T-helper 2 cell treated with Interferon-gamma antibody and Interleukin-4, amounts not matched to agents 5 μg/mL and 100 μg/mL, for 36 hours (primary cell): ENCODE measurements around the gene PTGR1.
A peak's percentile ranks its signal among the peaks of the same experiment; 100 is the strongest.
"Not testable (repeated sequence)": the region's sequence is repeated elsewhere in the genome, so short reads cannot be mapped to it uniquely, and the experiment has no call there.

ENCODE experiments used
- DNase-seq: peaks from one replicate; pipeline ENCODE4 v3.0.0; 2021; ENCODE audit warnings: low spot score
- H3K27ac Mint-ChIP-seq: one replicate; pipeline ENCODE4 v1.8.0; 2021; ENCODE audit warnings: mild to moderate bottlenecking, mixed read lengths
- H3K27me3 Mint-ChIP-seq: one replicate; pipeline ENCODE4 v1.8.0; 2021; ENCODE audit warnings: low read depth, mixed read lengths
- H3K36me3 Mint-ChIP-seq: one replicate; pipeline ENCODE4 v1.8.0; 2021; ENCODE audit warnings: low read depth, mixed read lengths
- H3K4me1 Mint-ChIP-seq: one replicate; pipeline ENCODE4 v1.8.0; 2021; ENCODE audit warnings: low read depth, mixed read lengths
- H3K4me3 Mint-ChIP-seq: one replicate; pipeline ENCODE4 v1.8.0; 2022; ENCODE audit warnings: mild to moderate bottlenecking, moderate library complexity, mixed read lengths
- H3K9me3 Mint-ChIP-seq: one replicate; pipeline ENCODE4 v1.8.0; 2021; ENCODE audit warnings: mixed read lengths

PTGR1 gene

DNA sequence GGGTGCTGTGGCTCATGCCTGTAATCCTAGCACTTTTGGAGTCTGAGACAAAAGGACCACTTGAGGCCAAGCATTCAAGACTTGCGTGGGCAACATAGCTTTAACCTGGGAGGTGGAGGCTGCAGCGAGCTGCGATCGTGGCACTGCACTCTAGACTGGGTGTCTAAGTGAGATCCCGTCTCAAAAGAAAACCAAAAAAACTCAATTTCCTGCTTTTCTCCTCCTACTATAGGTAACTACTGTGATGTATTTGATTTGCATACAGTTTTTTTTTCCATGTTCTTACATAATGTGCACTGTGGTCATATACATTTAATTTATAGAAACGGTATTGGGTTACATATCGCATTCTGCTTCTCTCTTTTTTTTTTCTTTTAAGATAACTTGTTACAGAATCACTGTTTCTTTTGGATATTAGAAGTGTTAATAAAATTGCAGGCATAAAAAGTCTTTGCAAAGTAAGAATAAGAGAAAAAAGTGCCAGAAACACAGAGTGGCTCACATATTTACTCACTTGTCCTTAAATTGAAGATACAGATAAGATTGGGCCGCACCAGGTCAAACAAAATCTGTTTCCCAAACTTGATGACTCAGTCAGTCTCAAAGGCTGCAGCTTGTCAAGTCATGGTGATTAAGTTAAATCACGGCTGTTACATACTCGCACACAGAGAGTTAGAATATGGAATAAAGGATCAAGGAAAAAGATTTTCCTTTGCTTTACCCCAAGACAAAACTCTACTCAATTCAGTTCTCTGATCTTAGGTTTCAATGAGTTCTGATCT is 2.0 kb upstream of the PTGR1 start:
- peaks cover 16% of the 10 kb centered on the region for H3K4me1 Mint-ChIP-seq
- no peak for DNase-seq
- H3K27me3 Mint-ChIP-seq, result peaks cover 49% of the 10 kb centered on the region
- H3K27ac Mint-ChIP-seq, result no peak overlapping the region
- no peaks in the 10 kb centered on the region for H3K9me3 Mint-ChIP-seq
- H3K4me3 Mint-ChIP-seq, result no peak overlapping the region
- H3K36me3 Mint-ChIP-seq, result peaks cover 2% of the 10 kb centered on the region

DNA sequence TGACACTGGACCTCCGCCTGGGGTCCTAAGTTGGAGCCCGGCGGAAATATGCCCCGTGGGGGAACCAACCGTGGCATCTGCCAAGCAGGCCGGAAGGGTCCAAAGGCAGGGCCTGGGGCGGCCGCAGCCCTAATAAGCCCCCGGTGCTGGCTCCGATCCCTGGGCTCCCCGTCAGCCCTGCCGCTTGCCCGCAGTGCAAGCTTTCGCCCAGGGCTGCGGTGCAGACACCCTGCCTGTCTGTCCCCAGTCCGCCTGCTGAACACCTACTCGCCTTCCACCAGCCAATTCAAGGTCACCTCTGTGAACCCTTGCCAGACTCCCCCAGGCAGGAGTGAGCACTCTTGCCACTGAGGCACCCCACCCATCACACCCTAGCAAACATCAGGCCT is 502 bp upstream of the PTGR1 start:
- Mint-ChIP-seq H3K27me3 (peaks cover 49% of the 10 kb centered on the region), H3K36me3 (peaks cover 2% of the 10 kb centered on the region), H3K4me3 (peak overlapping the region; percentile 90), H3K27ac (no peak overlapping the region), H3K9me3 (no peaks in the 10 kb centered on the region), H3K4me1 (peaks cover 16% of the 10 kb centered on the region)
- DNase-seq, result no peak

DNA sequence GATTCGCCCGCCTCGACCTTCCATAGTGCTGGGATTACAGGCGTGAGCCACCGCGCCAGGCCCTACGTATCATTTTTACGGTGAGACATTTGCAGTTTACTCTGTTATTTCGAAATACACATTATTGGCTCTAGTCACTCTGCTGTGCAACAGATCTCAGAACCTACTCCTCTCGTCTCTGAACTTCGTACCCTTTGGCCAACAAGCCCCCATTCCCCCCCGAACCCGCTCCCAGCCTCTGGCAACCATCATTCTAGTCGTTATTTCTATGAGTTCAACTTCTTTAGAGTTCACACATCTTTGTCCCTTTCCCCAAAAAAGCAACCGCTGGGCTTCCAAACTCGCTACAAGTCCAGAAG is 735 bp downstream of the PTGR1 start:
- H3K27me3 Mint-ChIP-seq, result peaks cover 46% of the 10 kb centered on the region
- H3K27ac Mint-ChIP-seq, result no peak overlapping the region
- no peak for DNase-seq
- H3K9me3 Mint-ChIP-seq, result no peaks in the 10 kb centered on the region
- H3K36me3 Mint-ChIP-seq, result peaks cover 2% of the 10 kb centered on the region
- peaks cover 16% of the 10 kb centered on the region for H3K4me1 Mint-ChIP-seq
- peak overlapping the region; percentile 90 for H3K4me3 Mint-ChIP-seq

DNA sequence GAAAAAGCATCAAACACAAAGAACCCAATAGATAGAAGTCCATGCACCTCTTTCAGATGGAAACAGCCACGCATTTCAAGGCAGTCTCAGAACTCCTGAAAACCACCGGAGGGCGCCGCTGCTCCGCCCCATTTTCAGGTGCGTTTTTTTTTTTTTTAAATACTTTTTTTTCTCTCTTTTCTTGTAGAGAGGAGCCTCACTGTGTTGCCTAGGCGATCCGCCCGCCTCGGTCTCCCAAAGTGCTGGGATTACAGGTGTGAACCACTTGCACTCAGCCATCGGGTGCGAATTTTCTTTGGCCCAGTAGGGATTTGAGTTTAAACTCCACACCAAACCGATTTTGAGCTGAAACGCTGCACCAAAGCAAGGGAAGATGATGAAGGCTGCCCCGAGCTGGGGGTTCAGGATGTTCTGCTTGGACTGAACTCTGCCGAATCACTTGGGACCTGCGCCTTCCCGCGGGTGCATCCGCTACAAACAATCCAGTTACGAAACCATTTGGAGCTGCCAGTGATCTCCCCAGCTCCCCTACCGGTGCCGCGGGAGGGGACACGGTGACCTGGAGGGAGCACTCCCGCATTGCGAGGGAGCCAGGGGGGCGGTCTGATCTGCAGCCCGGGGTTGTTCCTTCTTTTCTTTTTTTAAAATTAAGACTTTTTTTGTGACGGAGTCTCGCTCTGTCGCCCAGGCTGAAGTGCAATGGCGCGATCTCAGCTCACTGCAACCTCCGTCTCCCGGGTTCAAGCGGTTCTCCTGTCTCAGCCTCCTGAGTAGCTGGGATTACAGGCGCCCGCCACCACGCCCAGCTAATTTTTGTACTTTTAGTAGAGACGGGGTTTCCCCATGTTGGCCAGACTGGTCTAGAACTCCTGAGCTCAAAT is 1.4 kb downstream of the PTGR1 start:
- no peak overlapping the region for H3K27ac Mint-ChIP-seq
- H3K4me1 Mint-ChIP-seq, result peaks cover 16% of the 10 kb centered on the region
- H3K4me3 Mint-ChIP-seq, result peak overlapping the region; percentile 90
- H3K9me3 Mint-ChIP-seq, result no peaks in the 10 kb centered on the region
- DNase-seq, result peak; percentile 22
- H3K36me3 Mint-ChIP-seq, result peaks cover 2% of the 10 kb centered on the region
- peaks cover 46% of the 10 kb centered on the region for H3K27me3 Mint-ChIP-seq

DNA sequence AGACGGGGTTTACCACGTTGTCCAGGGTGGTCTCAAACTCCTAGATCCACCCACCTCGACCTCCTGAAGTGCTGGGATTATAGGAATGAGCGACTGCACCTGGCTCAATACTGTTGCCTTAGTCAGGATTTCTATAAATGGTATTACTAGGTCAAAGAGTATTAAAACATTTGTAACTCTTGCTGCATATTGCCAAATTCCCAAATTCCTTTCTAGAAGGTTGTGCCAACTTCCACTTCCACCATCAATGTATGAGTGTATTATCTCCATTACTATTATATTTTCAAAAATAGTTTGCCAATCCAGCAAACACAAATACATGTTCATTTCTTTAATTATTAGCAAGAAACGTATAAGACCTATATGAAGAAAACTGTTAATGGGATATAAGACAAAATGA is 10.6 kb downstream of the PTGR1 start:
- Mint-ChIP-seq H3K4me1 (no peaks in the 10 kb centered on the region), H3K27me3 (no peaks in the 10 kb centered on the region), H3K4me3 (no peak overlapping the region), H3K36me3 (no peaks in the 10 kb centered on the region), H3K27ac (no peak overlapping the region), H3K9me3 (no peaks in the 10 kb centered on the region)
- no peak for DNase-seq

DNA sequence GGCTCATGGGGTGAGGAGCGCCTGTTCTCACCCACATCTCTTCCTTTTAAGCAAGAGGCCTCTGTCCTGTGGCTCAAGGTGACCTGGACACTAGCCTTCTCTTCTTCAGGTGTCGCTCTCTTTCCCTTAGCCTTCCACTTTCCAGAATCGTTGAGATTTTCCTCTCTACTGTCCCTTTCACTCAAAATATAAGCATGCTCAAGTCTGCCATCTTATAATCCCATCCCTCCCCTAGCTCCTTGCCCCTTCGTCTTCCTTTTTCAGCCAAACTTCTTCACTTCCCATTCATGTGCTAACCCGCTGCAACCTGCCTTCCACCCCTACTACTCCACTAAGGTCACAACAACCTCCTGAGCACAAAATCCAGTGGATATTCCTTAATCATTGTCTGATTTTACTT is 13.1 kb downstream of the PTGR1 start:
- H3K27ac Mint-ChIP-seq, result no peak overlapping the region
- no peak for DNase-seq
- H3K4me1 Mint-ChIP-seq, result no peaks in the 10 kb centered on the region
- H3K4me3 Mint-ChIP-seq, result no peak overlapping the region
- no peaks in the 10 kb centered on the region for H3K9me3 Mint-ChIP-seq
- no peaks in the 10 kb centered on the region for H3K36me3 Mint-ChIP-seq
- H3K27me3 Mint-ChIP-seq, result no peaks in the 10 kb centered on the region

DNA sequence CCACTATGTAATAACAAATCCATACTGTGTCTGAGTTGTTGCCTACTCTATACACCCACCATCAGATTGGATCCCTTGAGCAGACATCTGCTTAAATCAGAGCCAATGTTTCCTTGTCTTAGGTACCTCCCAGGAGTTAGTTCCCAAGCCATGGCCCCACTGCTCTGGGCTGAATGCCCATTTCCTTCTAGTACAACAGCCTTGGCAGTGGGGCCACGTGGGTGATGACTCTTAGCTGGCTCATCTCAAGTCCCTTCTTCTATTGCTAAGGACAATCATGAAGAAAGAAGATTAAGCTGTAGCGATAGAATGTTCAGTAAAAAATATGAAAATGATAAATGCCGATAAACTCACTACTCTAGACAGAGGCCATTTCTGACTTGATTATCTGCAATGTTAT is 16.6 kb downstream of the PTGR1 start:
- no peak overlapping the region for H3K27ac Mint-ChIP-seq
- H3K9me3 Mint-ChIP-seq, result no peaks in the 10 kb centered on the region
- DNase-seq, result no peak
- H3K36me3 Mint-ChIP-seq, result no peaks in the 10 kb centered on the region
- H3K4me1 Mint-ChIP-seq, result no peaks in the 10 kb centered on the region
- no peak overlapping the region for H3K4me3 Mint-ChIP-seq
- H3K27me3 Mint-ChIP-seq, result no peaks in the 10 kb centered on the region

DNA sequence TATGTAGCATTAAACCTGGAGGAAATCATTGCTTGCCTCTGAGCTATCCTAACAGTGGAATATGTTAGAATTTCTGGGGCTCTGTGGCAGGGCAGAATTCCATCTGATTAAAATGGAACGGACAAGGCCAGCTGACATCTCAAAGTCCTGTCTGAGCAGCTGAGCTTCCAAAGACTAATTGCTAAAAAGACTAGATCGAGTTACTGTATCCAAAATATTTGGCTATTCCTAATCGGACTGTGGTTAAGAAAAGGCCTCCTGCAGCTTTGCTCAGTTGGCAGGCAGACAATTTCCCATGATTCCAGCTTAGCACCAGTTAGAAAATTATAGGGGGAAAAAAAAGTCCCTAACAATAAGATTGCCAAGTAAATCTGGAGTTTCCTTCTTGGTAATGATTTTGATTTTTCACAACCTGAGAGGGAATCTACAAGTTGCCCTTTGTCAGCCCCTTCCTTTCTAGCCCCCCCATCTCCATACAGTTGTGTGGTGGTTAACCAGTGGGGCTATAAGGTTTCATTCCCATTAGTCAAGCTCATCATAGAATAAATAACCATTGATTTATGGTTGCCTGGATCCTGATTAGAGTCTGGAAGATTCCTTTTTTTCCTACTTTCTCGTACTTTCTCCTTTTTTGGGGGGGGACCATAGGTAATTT is 26.4 kb downstream of the PTGR1 start:
- no peaks in the 10 kb centered on the region for H3K36me3 Mint-ChIP-seq
- H3K27ac Mint-ChIP-seq, result no peak overlapping the region
- no peak for DNase-seq
- H3K9me3 Mint-ChIP-seq, result peaks cover 17% of the 10 kb centered on the region
- no peaks in the 10 kb centered on the region for H3K4me1 Mint-ChIP-seq
- no peaks in the 10 kb centered on the region for H3K27me3 Mint-ChIP-seq
- no peak overlapping the region for H3K4me3 Mint-ChIP-seq

DNA sequence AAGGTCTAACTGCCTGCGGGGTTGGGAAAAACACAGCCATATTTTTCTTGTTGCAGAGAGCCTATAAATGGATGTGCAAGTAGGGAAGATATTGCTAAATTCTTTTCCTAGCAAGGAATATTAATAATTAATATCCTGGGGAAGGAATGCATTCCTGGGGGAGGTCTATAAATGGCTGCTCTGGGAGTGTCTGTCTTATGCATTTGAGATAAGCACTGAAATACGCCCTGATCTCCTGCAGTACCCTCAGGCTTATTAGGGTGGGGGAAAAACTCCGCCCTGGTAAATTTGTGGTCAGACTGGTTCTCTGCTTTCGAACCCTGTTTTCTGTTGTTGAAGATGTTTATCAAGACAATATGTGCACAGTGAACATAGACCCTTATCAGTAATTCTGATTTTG is 31.3 kb downstream of the PTGR1 start:
- not testable (repeated sequence) for H3K4me3 Mint-ChIP-seq, H3K27me3 Mint-ChIP-seq, H3K36me3 Mint-ChIP-seq, DNase-seq, H3K4me1 Mint-ChIP-seq, H3K27ac Mint-ChIP-seq
- peaks cover 38% of the 10 kb centered on the region for H3K9me3 Mint-ChIP-seq

DNA sequence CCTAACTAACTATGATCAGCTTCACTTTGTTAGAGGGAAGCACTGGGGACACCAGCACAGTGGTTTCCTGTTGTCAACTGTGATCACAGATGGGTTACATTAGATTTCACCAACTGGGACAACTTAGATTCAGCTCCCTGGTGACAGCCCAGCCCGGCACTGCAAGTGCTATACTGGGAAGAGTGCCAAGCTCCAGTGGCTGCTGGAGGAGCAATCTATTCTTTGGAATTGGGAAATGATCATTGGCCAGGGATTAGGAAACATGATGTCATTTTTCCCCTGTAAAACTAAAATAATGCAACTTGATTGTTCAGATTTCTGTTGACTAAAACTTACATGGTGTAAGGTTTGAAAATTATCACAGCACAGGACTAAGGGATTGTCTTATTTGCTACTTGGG is 33.2 kb downstream of the PTGR1 start:
- Mint-ChIP-seq H3K4me3 (no peak overlapping the region), H3K36me3 (peaks cover 4% of the 10 kb centered on the region), H3K9me3 (peaks cover 44% of the 10 kb centered on the region), H3K4me1 (no peaks in the 10 kb centered on the region), H3K27ac (no peak overlapping the region), H3K27me3 (no peaks in the 10 kb centered on the region)
- DNase-seq, result no peak

DNA sequence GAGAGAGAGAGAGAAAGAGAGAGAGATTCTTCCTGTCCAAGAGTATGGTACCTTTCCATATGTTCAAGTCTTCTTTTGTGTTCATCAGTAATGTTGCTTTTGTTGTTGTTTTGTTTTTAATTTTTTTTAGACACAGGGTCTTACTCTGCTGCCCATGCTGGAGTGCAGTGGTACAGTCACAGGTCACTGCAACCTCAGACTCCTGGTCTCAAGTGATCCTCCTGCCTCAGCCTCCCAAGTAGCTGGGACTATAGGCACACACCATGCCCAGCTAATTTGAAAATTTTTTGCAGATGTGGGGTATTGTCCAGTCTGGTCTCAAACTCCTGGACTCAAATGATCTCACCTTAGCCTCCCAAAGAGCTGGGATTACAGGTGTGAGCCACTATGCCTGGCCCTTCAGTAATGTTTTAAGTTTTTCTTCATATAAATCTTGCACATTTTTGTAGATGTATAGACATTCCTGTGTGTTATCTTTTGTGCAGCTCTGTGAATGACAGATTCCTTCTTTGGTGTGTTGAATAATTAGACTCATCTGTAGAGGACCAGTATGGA is 38.2 kb downstream of the PTGR1 start:
- Mint-ChIP-seq H3K36me3 (peaks cover 2% of the 10 kb centered on the region), H3K27me3 (no peaks in the 10 kb centered on the region), H3K4me1 (no peaks in the 10 kb centered on the region), H3K9me3 (peaks cover 33% of the 10 kb centered on the region), H3K4me3 (no peak overlapping the region), H3K27ac (no peak overlapping the region)
- no peak for DNase-seq

DNA sequence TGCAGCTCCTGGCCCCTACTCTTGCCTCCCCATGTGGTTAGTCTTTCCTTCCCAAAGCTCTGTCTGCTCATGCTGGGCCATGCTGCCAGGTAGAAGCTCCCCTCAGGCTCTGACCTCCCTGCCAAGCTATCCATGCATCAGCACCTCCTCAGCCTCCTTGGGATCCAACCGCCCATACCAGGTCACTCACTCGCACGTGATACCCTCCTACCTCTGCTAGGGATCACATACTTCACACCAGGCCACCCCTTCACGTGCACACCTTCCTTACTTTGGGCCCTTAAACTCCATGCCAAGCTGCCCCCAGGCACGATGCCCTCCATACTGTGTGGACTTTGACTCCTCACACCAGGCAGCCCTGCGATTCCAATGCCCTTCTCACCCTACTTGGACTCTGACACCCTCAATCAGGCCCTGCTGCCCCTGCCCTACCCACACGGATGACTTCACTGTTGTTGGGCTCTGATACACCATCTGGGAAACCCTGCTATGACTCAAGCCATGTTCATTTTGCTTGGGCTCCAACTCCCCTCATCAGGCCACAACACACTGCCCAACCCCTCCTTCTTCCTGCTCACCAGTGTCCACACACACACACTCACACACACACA is 40.3 kb downstream of the PTGR1 start:
- Mint-ChIP-seq H3K27me3 (no peaks in the 10 kb centered on the region), H3K9me3 (peaks cover 49% of the 10 kb centered on the region), H3K27ac (no peak overlapping the region), H3K36me3 (peaks cover 2% of the 10 kb centered on the region), H3K4me1 (no peaks in the 10 kb centered on the region), H3K4me3 (no peak overlapping the region)
- DNase-seq, result no peak

DNA sequence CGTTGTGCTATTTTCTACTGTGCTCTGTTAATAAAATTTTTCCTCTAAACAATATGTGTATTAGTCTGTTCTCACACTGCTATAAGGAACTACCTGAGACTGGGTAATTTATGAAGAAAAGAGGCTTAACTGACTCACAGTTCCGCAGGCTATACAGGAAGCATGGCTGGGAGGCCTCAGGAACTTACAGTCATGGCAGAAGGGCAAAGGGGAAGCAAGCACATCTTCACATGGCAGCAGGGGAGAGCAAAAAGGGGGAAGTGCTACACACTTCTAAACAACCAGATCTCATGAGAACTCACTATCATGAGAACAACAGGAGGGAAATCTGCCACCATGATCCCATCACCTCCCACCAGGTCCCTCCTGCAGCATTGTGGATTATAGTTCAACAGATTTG is 44.0 kb downstream of the PTGR1 start:
- H3K4me1 Mint-ChIP-seq, H3K27me3 Mint-ChIP-seq, H3K27ac Mint-ChIP-seq, DNase-seq, H3K36me3 Mint-ChIP-seq, H3K4me3 Mint-ChIP-seq: not testable (repeated sequence)
- peaks cover 67% of the 10 kb centered on the region for H3K9me3 Mint-ChIP-seq
